Body of pancreas (tissue), 4 donors: ENCODE results near the gene APPBP2.

ENCODE experiments used
- CTCF ChIP-seq, 7 experiments: fragments of 450-650 bp in 4 of 7; fragments of 200-600 bp in 3 of 7; sonication (generic) in 3 of 7; IDR thresholded peaks; one replicate each; pipeline ENCODE4 v1.5.1; 2016 to 2019; ENCODE audit warnings: antibody characterized with exemption in 7 of 7
- POLR2A ChIP-seq, 3 donors: fragments of 450-650 bp; IDR thresholded peaks; one replicate each; pipeline ENCODE4 v1.6.1; 2016; ENCODE audit warnings: antibody characterized with exemption in 3 of 3, mild to moderate bottlenecking in 2 of 3

DNA sequence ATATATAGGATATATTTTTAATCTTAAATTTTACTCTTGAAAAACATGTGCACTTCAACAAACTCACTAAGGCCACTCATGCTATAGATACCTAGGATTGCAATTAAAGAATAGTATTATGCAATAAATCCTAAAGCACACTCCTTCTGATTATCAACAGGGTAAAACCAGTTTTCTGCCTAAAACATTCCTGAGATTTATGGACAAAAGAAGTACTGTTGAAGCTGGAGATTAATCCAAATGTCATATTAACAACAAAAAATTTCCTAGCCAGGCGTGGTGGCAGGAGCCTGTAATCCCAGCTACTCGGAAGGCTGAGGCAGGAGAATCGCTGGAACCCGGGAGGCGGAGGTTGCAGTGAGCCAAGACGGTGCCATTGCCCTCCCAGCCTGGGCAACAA is 82.3 kb downstream of the APPBP2 start:
- TF ChIP-seq CTCF (IDR thresholded peaks at IDR 0.05) (no peak), POLR2A (IDR thresholded peaks at IDR 0.05) (no peak)
